Kidney capillary endothelial cell (primary cell): ENCODE data around the gene LCN9.
"Not testable (repeated sequence)": the region's sequence is repeated elsewhere in the genome, so short reads cannot be mapped to it uniquely, and the experiment has no call there.

Experiments
- DNase-seq: peaks from one replicate; pipeline ENCODE4 v3.0.0-alpha.2; 2018; ENCODE audit warnings: low spot score

The LCN9 gene

GRCh38 chr9:135671591-135672041 lies 8.5 kb downstream of the LCN9 start:
- no peak for DNase-seq

- not testable (repeated sequence) for DNase-seq
These were observed 9.7 kb downstream of the LCN9 start for GRCh38 chr9:135672786-135673185.

GRCh38 chr9:135673941-135674340 lies 10.8 kb downstream of the LCN9 start:
- no peak for DNase-seq

- no peak for DNase-seq
These were observed 11.9 kb downstream of the LCN9 start for GRCh38 chr9:135674977-135675376.

- no peak for DNase-seq
These were observed 13.8 kb downstream of the LCN9 start for GRCh38 chr9:135676891-135677290.

- DNase-seq, result no peak
These were observed 14.6 kb downstream of the LCN9 start for GRCh38 chr9:135677641-135678168.

- no peak for DNase-seq
These were observed 15.3 kb downstream of the LCN9 start for GRCh38 chr9:135678236-135679017.

GRCh38 chr9:135680056-135680455 lies 16.9 kb downstream of the LCN9 start:
- DNase-seq, result no peak

GRCh38 chr9:135681161-135681560 lies 18.1 kb downstream of the LCN9 start:
- no peak for DNase-seq

- DNase-seq, result no peak
These were observed 20.4 kb downstream of the LCN9 start for GRCh38 chr9:135683401-135684034.

- no peak for DNase-seq
These were observed 21.6 kb downstream of the LCN9 start for GRCh38 chr9:135684691-135685090.

- DNase-seq, result no peak
These were observed 24.1 kb downstream of the LCN9 start for GRCh38 chr9:135687216-135687615.

GRCh38 chr9:135689011-135689410 lies 25.9 kb downstream of the LCN9 start:
- DNase-seq, result no peak

- no peak for DNase-seq
These were observed 27.9 kb downstream of the LCN9 start for GRCh38 chr9:135690836-135691570.

GRCh38 chr9:135692410-135692809 lies 29.3 kb downstream of the LCN9 start:
- DNase-seq, result no peak

GRCh38 chr9:135693265-135693664 lies 30.2 kb downstream of the LCN9 start:
- no peak for DNase-seq

GRCh38 chr9:135693771-135694170 lies 30.7 kb downstream of the LCN9 start:
- DNase-seq, result no peak

- DNase-seq, result no peak
These were observed 31.3 kb downstream of the LCN9 start for GRCh38 chr9:135694414-135694813.

GRCh38 chr9:135695036-135695435 lies 31.9 kb downstream of the LCN9 start:
- no peak for DNase-seq

- DNase-seq, result no peak
These were observed 32.5 kb downstream of the LCN9 start for GRCh38 chr9:135695642-135696041.

GRCh38 chr9:135696446-135696845 lies 33.3 kb downstream of the LCN9 start:
- no peak for DNase-seq

GRCh38 chr9:135697226-135697625 lies 34.1 kb downstream of the LCN9 start:
- no peak for DNase-seq

- DNase-seq, result no peak
These were observed 35.1 kb downstream of the LCN9 start for GRCh38 chr9:135698236-135698635.
